NCI-H2227 (cell line): Measurements from ENCODE around the gene TMEM126B.
A peak's percentile ranks its signal among the peaks of the same experiment; 100 is the strongest.
"Not testable (repeated sequence)": the region's sequence is repeated elsewhere in the genome, so short reads cannot be mapped to it uniquely, and the experiment has no call there.

Experiments used
- DNase-seq: peaks from one replicate; lab custom pipeline; 2025; ENCODE audit not compliant: unreplicated experiment; lab: John Stamatoyannopoulos, UW

The TMEM126B gene

DNA sequence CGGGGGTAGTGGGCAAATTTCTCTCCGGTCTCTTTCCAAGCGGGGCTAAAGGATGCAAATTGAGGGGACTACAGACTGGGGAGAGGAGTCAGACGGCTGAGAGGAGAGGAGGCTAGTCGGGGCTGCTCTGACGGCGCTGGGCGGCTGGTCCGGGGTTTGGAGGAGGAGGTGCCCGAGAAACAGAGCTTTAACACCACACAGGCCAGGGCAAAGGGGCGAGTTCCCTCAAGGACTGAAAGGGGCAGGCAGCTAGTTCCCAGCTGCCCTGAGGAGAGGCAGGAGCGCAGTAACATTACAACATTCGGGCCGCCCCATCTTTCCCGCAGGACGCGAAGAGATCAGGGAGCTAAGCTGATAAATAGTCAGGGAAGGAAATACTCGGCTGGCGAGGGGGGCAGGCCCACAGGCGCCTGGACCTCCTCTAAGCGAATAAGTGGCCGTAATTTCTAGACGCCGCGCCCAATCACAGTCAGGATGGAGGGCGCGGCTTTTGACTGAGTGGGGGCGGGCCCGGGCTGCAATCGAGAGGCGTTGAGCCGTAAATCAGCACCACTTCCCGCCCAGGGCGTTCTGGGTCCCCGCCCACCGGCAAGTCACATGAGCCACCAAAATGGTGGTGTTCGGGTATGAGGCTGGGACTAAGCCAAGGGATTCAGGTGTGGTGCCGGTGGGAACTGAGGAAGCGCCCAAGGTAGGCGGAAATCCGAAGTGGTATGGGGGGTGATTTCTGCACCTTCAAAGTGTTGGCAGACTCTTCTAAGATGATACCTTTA is at the start of gene TMEM126B:
TSS of gene TMEM126B (plus strand) at position 596 of the 773 bp plus-strand sequence. CDS start at position 611, 15 bp downstream.
- DNase-seq, result peak; percentile 96

GRCh38 chr11:85582111-85582510 is 46.3 kb upstream of the TMEM126B start:
- no peak for DNase-seq

DNA sequence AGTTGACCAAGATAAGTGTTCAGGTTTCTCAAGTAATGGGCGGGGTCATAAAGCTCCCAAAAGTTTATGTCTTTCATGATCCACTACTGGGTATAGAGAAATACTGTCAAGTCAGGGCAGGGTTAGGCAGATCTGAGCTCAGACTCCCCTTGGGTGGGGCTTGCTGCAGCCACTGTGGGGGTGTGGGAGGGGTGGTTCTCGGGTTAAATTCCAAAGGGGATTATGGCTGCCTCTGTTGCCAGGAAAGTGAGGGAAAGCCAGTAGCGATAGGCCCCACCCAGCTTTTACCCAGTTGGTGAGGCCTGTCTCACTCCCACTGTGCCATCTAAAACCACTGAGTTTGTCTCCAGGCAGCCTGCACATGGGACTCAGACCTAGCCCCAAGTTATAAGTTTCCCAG is 39.0 kb upstream of the TMEM126B start:
- no peak for DNase-seq

- peak; percentile 45 for DNase-seq
Observed at GRCh38 chr11:85590848-85591483, 37.4 kb upstream of the TMEM126B start.

GRCh38 chr11:85595285-85595884 is 33.0 kb upstream of the TMEM126B start:
- peak; percentile 48 for DNase-seq

DNA sequence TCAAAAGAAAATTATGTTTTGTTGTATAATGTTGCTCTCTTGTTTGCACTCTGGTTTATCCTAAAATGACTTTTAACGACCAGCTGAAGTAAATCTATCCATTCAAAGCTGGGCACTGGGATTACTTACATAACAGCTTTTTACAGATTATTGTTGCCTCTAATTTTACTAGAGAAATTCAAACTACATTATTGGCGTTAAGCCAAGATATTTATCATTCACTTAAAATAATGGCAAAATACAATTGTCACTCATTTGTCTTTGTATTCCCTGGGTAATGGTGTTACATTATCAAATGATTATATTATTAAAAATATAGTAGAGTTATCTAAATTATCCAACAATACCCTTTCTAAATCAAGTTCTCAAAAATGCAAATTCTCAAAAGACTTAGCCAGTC is 31.5 kb upstream of the TMEM126B start:
- peak; percentile 28 for DNase-seq

DNA sequence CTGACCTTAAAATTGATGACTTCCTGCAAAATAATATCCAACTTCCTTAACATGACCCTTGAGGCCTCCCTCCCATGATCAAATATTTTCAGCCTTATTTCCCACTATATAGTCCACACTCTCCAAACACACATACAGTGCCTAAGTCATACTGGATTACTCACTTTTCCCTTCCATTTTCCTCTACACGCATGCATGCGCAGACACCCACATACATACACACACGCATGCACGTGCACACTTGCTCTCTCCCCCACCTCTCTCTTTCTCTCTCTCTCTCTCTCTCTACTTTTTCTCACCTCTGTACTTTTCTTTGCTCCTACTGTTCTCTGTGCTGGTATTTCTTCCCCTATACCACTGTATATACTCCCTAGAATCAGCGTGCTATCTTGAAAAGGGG is 29.3 kb upstream of the TMEM126B start:
- DNase-seq, result no peak

DNA sequence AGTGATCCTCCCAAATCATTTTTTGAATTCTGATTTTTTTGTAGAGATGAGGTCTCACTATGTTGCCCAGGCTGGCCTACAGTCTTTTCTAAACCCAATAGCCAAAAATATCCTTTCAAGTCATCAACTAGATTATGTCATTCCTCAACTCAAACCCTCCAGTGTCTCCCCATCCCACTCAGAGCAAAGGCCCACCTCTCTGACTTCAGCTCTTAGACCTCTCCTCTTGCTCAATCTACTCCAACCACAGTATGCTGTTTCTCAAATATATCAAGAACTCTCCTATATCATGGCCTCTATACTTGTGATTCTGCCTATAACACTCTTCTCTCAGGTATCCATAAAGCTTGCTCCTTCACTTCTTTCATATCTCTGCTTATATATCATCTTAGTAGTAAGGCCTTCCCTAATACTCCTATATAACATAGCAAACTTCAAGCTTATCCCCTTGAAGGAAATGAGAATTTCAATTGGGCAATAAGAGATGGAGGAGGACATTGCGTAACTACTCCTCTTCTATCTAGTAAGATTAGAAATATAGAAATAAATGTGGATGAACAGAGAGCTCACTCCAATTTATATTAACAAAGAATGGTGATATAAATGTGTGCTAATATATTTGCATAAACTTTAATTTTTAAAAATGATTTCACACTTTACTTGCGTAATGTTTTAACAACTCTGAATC is 25.7 kb upstream of the TMEM126B start:
- DNase-seq, result no peak

DNA sequence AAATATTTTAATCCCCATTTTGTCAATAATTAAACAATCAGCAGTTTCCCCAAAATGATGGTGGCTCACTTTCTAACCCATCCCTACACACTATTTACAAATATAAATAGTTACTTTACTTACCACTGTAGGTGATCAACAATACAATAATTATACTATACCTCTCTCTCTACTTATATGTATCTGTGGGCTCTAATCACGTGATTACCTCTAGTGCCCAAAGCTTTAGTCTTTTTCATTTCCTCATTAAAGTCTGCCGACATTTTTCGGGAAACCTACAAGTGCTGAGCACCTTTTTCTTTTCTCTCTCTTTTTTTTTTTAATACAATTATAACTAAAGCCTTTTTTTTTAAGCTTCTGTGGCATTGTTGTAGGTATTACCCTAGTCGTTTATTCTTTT is 25.2 kb upstream of the TMEM126B start:
- DNase-seq, result no peak

GRCh38 chr11:85606237-85606636 is 22.2 kb upstream of the TMEM126B start:
- not testable (repeated sequence) for DNase-seq

DNA sequence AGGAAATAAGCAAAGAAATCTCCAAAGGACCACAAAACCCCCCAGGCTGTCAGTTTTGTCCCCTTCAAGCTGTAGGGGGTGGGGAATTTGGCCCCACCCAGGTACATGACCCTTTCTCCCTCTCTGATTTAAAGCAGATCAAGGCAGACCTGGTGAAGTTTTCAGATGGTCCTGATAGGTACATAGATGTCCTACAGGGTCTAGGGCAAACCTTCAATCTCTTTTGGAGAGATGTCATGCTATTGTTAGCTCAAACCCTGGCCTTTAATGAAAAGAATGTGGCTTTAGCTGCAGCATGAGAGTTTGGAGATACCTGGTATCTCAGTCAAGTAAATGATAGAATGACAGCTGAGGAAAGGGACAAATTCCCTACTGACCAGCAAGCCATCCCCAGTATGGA is 19.8 kb upstream of the TMEM126B start:
- not testable (repeated sequence) for DNase-seq

- DNase-seq, result not testable (repeated sequence)
Observed at GRCh38 chr11:85609286-85609685, 19.1 kb upstream of the TMEM126B start.

DNA sequence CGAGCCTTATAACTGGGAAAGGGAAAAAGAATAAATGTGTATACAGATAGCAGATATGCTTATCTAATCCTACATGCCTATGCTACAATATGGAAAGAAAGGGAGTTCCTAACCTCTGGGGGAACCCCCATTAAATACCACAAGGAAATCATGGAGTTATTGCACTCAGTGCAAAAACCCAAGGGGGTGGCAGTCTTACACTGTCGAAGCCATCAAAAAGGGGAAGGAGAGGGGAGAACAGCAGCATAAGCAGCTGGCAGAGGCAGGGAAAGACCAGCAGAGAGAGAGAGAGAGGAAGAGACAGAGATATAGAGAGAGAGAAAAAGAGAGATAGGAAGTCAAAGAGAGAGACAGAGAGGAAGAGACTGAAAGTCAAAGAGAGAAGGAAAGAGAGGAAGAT is 16.8 kb upstream of the TMEM126B start:
- not testable (repeated sequence) for DNase-seq

- DNase-seq, result no peak
Observed at GRCh38 chr11:85619499-85619898, 8.9 kb upstream of the TMEM126B start.

GRCh38 chr11:85620256-85620655 is 8.1 kb upstream of the TMEM126B start:
- no peak for DNase-seq

- DNase-seq, result no peak
Observed at GRCh38 chr11:85626496-85626895, 1.9 kb upstream of the TMEM126B start.

GRCh38 chr11:85627332-85627997 is 928 bp upstream of the TMEM126B start, which contains the start of gene DLG2:
TSS of gene DLG2 (minus strand) at chr11:85627344.
- DNase-seq, result peak; percentile 48

GRCh38 chr11:85628771-85629341 is 463 bp downstream of the TMEM126B start:
- no peak for DNase-seq

GRCh38 chr11:85634747-85635146 is 6.4 kb downstream of the TMEM126B start:
- DNase-seq, result no peak

- peak; percentile 15 for DNase-seq
Observed at GRCh38 chr11:85643191-85643614, 14.8 kb downstream of the TMEM126B start.
